ENCODE results near the gene KCNH2.

KCNH2 gene

DNA sequence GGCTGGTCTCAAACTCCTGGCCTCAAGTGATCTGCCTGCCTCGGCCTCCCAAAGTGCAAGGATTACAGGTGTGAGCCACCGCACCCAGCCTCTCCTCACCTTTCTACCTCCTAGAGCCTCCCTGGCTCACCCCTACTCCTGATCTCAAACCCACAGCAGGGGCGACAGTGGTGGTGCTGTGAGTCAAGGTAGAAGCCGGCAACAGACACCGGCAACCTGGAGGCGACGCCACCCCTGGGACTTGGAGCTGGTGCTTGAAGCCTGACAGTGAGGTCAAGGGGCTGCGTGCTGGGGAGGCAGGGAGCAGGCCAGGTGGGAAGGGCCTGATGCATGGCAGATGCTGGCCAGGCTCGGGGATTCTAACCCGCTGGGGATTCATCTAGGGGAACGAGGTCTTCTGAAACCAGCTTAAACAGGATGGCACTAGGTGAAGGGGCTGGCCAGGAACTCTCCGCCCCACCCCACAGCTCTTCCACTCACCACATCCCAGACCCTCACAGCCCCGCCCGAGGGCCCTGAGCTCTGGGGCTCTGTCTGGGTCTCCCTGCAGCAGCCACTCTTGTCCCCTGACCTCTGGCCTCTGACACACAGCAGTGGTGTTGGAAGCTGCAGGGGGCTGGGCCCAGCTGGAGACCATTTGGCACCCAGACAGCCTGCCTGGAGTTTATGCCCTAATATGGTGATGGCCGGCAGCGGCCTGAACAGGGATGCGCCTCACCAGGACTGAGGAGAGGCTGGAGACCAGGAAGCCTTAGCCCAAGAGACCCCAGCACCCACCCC lies 16.4 kb downstream of the KCNH2 start:
- no peak for DNase-seq (ENCODE audit: low read depth in 2 of 2)

DNA sequence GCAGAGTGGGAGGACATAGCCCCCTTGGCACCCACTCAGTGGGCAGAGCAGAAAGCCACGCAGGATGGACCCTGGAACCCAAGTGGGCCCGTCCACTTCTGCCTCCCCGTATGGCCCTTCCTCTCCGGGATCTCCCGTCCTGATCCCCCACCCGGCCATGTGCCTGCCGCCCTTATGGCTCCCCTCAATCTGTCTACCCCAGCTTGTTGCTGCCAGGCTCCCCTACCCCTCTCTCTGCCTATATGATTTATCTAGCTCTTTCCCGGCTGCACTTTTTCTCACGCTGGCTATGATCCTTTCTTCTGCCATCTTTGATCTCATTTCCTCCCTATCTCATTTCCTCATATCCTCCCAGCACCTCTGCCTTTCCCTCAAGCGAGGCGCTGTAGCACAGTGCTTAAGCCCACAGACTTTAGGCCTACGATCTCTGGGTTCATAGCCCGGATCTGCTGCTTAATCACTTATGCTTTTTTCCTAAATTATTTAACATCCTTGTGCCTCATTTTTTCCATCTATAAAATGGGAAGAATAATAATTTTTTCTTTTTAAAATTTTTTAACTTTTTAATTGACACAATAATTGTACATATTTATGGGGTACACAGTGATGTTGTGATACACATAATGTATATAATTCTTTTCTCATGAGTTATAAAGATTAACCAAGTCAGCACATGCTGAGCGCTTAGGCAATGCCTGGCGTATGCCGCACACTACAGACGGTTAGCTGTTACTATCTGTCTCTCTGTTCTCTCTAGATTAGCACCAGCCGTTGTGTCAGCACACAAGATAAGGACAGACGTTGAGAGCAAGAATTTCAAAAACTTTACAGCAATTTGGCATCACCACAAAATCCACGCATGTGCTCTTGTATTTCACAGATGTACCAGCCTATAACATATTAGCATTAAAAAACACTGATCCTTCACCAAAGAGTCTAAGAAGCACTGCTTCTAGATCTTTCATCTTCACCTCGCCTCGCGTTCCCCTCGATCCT lies 18.1 kb downstream of the KCNH2 start:
- DNase-seq (ENCODE audit: low read depth in 2 of 2) = no peak

DNA sequence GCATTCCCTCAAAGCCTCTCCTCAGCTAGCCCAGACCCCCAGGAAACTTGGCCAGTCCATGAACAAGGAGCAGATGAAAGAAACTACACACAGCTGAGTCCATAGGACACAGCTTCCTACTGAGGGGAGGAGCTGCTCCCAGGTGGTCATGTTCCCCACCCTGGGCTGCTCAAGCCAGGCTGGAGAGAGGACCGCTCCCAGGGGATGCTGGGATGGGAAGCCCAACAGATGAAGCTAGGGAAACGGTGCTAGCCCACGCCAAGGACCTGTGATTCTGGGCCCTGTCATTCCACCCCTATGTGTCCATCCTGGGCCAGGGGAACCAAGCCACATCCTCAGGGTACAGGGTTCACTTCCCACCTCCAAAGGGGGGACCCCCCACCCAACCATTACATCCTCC lies 19.0 kb downstream of the KCNH2 start:
- DNase-seq (ENCODE audit: low read depth in 2 of 2) = no peak

DNA sequence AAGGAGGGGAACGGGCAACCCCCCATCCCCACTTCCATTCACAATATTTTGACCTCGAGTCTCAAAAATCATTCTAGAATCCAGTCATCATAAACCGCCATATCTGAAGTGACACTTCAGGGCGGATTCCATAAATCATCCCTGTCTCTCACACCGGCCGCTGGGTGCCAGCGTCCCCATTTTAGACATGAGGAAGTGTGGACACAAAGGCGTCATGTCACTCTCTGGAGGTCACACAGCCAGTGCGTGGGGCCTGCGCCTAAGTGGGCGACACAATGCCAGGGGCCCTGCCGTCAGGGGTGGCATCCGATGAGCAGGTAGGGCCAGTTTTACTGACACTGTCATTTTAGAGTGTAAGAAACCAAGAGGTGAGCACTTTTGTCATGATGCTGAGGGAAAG lies 19.5 kb downstream of the KCNH2 start:
- no peak for DNase-seq (ENCODE audit: low read depth in 2 of 2)

DNA sequence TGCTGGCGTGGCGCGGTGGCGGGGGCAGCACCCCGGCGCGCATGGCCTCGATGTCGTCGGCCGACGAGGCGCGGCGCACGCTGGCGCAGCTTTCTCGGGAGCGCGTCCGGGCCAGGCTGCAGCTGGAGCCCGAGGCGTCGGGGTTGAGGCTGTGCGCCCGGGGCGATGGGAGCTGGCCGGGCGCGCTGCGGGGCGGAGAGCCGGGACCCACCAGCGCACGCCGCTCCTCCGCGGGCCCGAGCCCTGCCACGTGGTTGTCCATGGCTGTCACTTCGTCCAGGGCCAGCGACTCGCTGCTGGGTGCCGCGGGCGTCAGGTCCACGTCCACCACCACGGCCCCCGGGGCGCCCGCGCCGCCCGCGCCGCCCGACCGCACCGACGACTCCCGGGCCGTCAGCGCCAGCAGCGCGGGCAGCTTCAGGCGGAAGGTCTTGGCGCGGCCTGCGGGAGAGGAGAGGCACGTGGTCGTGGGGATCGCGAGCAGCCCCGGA lies 20.0 kb downstream of the KCNH2 start:
- no peak for DNase-seq (ENCODE audit: low read depth in 2 of 2)

DNA sequence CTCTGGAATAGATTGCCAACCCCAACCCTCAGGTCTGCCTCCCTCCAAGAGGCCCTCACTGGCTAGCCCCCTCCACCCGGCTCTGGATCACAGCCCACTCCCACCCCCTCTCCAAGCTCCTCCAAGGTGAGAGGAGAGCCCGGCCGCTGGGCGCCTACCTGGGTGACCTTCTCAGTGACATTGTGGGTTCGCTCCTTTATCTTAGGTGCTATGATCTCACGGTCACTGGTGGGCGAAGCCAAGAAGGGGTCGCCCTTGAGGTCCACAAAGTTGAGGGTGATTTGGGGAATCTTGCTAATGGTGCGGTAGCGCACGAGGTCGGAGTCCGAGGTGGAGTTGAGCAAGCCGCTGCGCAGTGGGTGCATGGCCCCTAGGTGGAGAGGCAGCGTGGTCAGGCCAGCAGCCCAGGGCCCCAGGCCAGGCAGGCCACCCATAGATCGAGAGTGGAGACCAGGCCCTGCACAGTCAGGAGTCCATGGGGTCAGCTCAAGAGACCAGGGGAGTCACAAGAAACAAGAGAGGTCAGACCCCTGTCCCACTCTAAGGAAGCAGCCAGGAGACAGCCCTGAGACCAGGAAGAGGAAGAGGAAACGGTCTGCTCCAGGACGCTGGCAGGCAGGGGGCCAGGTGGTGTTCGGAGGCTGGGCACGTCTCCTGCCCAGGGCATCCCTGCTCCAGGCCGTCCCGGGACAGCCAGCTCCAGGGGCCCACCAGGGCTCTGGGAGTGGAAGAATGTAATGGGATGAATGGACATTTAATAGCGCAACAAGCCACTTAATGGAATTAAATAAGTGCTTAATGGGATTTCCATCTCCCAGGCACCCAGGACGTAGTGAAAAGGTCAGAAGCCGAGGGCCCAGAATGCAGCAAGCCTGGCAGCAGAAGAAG lies 20.7 kb downstream of the KCNH2 start:
- DNase-seq (ENCODE audit: low read depth in 2 of 2) = no peak

DNA sequence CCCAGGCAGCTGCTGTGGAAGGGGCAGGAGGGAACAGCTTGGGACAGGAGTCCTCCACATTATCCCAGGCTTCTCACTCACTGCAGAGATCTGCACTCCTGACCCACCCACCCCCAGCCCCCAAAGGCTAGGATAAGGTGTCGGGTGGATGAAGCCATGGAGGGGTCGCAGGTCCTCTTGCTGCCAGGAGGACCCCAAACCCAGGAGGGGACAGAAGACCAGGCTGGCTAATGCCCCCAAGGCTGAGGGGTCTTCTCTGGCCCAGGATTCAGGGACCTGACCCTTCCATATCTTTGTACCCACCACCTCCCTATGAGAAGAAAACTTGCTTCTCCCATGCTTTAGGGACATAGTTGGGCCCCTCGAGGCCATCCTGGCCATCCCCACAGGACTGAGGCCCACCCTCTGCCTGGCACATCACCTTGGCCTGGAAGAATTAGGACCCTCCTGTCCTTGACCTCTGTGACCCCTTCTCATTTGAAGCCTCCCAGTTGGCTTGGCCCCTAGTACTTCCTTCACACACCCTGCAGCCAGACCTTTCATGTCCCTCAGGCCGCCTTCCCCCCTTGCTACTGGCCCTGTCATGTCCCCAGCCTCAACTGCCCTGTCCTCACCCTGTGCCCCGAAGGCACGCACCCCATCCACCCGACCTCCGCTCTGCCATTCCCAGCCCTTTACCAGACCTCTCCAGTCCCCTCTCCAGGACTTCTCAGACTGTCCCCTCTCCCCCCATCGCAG lies 21.6 kb downstream of the KCNH2 start:
- DNase-seq (ENCODE audit: low read depth in 2 of 2) = no peak

DNA sequence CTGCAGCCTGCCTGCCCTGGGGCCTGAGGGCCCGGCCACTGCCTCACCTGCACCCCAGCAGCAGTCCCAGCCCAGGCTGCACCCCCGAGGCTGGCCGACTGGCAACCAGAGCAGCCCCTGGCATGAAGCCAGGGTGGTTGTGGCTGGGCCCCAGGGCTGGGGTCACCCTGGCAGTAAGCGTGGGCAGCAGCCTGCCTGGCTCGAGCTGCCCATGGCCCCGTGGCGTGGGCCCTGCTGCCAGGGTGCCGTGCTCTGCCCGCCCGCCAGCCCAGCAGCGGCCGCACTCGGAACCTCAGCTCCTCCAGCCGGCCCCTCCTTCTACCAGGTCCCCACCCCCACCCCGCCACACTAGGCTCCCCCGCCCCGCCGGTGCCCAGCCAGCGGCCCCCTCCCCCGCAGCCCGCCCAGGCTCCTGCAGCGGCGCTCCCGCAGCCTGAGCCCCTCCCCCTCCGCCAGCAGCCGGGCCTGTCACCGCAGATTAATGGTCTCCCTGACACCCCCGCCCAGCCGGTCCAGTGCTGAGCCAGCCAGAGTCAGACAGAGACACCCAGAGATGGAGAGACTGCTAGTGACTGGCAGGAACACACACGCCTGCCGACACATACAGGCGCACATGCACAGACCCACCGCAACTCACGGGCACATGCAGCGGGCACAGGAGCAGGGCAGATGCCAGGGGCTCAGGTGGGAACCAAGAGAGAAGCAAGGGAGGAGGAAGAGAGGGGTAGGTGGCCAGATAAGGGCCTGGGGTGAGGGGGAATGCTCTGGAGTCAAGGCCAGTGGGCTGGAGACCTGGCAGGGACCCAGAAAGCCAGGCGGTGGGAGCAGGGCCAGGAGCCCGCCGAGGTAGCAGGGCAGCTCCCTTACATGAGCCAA lies 22.4 kb downstream of the KCNH2 start:
- DNase-seq (ENCODE audit: low read depth in 2 of 2) = no peak

DNA sequence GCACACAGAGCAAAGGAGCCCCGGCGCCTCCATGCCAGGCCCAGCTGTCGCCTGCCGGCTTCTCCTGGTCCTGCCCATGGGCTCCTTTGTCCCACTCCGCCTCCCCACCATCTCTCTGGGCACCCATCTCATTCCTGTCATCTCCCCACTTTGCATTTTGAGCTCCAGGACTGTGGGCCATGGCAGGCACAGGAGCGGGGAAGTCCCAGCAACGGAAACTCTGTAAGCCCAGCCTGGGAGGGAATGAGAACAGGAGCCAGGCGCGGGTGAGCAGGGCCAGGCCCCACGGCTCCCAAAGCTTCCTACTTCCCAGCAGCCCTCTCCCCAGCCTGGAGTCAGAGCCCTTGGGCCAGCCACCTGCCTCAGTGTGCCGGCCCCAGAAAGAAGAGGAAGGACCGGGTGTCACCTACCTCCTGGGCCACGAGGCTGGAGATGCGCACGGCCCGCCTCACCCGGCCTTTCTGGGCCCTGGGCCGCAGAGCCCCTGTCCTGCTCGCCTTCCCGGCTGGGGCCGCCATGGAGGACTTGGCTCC lies 23.1 kb downstream of the KCNH2 start:
- DNase-seq (ENCODE audit: low read depth in 2 of 2) = no peak

DNA sequence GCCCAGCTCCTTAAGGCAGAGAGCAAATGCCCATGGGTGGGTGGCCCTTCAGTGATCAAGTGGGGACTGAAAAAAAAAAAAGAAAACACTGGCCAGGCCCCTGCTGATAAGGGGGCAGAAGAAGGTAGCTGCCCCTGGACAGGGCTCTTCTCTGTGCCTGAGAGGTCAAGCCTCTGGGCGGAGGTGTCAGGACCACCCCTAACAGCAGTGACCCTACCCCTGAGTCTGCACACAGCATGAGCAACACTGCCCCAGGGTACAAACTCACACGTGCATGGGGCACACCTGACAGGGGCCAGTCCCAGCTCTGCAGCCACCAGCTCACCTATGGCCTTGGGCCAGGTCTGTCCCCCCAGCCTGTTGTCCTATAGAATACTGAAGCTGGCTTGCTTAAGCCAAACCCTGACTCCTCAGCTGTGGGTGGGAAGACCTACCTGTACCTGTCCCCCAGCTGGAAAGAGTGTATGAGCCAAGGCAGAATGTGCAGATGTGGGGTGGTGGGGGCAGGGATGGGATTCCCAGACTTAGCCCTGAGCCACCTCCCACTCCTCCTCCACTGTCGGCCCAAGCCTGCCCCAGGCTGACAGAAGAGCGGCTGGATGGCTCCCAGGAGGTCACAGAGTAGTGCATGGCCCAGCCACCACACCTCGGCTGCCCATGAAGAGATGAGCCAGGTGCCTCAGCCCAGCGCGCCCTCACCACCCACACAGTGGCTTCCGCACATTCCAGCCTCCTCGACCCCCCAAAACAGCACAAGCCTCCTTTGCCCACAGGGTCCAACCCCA lies 23.7 kb downstream of the KCNH2 start:
- no peak for DNase-seq (ENCODE audit: low read depth in 2 of 2)

DNA sequence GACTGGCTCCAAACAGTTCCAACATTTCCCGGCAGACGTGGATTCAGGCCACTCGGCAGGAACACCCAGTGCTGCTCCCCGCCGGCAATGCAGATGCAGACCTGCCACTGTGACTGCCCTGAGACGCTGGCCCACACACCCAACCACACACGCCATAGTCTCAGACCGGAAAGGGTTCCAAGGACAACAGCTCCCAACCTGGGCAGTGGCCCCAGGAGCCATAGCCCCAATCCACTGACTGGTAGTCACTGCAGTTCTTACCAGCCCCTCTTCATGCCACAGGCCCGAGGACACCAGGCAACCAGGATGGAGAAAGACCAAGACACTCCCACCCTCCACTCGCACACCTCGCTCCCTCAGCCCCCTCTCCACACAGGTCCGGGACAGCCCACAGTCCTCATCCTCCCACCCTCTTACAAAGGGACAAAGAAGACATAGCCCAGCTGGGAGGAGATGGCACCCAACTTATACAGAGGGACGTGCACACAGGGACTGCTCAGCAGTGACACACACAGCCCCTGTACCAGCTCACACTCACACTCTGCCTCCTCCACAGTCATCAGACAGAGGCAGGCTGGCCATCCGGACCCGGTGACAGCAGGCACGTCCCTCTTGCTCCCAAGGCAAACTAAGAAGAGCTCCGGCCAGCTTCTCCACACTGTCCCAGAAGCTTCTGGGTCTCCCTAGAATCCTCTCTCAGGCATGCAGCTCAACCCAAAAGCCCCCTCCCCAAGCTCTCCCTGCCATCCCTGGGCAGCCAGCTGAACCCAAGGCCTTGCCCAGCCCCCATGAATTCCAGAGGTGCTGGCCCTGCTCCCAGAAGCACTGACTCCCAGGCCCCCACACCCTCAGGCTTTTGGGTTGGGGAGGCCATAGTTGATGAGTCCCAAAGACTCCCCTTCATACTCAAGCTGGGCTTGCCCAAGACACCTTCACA lies 24.8 kb downstream of the KCNH2 start:
- no peak for DNase-seq (ENCODE audit: low read depth in 2 of 2)

DNA sequence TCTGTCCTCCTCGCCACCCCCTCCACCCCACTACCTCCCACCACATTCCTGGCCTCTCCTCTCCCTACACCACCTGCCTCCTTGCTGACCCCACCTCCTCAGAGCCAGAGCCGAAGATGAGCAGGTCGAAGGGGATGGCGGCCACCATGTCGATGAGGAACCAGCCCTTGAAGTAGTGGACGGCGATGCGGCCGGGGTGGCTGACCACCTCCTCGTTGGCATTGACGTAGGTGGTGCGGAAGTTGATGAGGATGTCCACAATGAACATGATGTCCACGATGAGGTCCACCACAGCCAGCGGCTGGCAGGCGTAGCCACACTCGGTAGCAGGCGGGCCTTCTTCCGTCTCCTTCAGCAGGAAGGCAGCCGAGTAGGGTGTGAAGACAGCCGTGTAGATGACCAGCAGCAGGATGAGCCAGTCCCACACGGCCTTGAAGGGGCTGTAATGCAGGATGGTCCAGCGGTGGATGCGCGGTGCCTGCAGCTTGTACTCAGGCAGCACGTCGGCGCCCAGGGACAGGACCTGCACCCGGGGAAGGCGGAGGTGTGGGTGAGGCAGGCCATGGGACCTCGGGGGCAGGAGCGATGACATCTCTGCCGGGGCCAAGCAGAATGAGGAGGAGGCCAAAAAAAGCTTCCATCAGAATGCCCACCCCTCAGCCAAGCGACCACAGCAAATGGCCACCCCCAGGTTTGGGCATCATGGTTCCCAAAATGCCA lies 25.6 kb downstream of the KCNH2 start:
- DNase-seq (ENCODE audit: low read depth in 2 of 2) = no peak

DNA sequence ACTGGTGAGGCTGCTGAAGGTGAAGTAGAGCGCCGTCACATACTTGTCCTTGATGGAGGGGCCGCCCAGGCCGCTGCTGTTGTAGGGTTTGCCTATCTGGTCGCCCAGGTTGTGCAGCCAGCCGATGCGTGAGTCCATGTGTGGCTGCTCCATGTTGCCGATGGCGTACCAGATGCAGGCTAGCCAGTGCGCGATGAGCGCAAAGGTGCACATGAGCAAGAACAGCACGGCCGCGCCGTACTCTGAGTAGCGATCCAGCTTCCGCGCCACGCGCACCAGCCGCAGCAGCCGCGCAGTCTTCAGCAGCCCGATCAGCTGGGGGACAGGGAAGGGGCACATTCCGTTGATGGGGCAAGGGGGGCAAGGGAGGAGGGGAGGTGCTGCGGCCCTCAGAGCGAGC lies 26.6 kb downstream of the KCNH2 start:
- no peak for DNase-seq (ENCODE audit: low read depth in 2 of 2)

DNA sequence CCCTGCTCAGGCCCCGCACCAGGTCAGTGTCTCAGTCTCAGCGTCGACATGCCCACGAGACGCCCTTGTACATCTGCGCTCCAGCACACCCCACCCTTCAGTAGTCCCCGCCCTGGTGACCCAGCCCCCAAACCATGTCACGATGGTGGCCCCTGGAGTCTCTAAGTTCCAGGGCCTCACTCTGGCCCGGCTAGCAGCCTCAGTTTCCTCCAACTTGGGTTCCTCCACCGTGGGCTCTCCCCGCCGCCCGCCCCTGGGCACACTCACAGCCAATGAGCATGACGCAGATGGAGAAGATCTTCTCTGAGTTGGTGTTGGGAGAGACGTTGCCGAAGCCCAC lies 27.0 kb downstream of the KCNH2 start:
- DNase-seq (ENCODE audit: low read depth in 2 of 2) = no peak

DNA sequence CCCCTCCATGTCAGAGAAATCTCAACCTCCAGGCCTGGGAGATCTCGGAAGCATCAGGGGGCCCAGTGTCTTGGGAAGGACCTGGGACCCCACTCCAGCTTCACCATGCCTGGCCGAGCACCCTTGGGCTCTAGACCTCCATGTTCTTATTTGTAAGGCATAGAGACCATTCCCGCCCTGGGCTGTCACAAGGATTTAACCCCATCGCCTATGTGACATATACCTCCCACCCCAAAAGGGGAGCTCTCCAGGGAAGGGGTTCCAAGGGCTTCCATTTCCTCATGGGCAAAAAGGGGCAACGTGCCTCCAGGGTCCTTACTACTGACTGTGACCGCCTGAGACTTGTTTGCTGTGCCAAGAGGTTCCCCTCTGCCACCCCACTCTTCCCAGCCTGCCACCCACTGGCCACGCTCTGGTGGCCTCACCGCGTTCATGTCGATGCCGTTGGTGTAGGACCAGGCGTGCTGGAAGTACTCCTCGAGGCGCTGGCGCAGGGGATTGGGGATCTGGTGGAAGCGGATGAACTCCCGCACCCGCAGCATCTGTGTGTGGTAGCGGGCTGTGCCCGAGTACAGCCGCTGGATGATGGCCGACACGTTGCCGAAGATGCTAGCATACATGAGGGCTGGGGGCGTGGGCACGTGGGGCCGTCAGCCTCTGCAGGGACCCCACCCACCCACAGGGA lies 27.5 kb downstream of the KCNH2 start:
- no peak for DNase-seq (ENCODE audit: low read depth in 2 of 2)

DNA sequence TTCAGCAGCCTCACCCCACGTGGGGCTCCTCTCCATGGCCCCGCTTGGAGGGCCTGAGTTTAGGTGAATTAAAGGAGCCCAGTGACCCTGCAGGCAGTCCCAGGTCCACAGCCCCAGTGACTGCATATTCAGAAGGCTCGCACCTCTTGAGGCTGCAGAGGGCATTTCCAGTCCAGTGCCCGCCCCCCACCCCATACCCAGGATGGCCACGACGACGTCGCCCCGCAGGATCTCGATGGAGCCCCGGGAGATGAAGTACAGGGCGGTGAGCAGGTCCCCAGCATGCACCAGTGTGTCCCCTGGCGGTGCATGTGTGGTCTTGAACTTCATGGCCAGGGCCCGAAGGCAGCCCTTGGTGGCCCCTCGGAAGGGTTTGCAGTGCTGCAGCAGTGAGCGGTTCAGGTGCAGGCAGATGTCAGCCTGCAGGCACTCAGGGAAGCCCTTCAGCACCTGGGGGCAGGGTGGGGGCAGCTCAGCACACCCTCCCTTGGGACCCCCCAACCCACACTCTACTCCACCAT lies 28.1 kb downstream of the KCNH2 start:
- DNase-seq (ENCODE audit: low read depth in 2 of 2) = no peak
